GM10248 (cell line): ENCODE measurements around the gene CISD3.

Experiments used
- CTCF ChIA-PET: fragments of 300-600 bp; sonication (Branson Sonifier 250); formaldehyde crosslinking; extraction: SDS; loops from one replicate; lab custom pipeline; 2021; ENCODE audit warnings: antibody characterized with exemption; lab: Yijun Ruan, JAX
- POLR2A ChIA-PET: fragments of 350-650 bp; sonication (Branson Sonifier 250); formaldehyde crosslinking; extraction: SDS; loops from one replicate; lab custom pipeline; 2020; ENCODE audit warnings: antibody characterized with exemption; lab: Yijun Ruan, JAX
- DNase-seq: peaks from one replicate; pipeline ENCODE4 v3.0.0; 2012; ENCODE audit errors: extremely low spot score
- TF ChIP-seq, protein P1 (sequence below): IDR thresholded peaks from 2 replicates; pipeline ENCODE4 v1.5.1; 2012; ENCODE audit warnings: mild to moderate bottlenecking, low read depth; ENCODE audit errors: extremely low read depth, missing control alignments, control extremely low read depth

The CISD3 gene

DNA sequence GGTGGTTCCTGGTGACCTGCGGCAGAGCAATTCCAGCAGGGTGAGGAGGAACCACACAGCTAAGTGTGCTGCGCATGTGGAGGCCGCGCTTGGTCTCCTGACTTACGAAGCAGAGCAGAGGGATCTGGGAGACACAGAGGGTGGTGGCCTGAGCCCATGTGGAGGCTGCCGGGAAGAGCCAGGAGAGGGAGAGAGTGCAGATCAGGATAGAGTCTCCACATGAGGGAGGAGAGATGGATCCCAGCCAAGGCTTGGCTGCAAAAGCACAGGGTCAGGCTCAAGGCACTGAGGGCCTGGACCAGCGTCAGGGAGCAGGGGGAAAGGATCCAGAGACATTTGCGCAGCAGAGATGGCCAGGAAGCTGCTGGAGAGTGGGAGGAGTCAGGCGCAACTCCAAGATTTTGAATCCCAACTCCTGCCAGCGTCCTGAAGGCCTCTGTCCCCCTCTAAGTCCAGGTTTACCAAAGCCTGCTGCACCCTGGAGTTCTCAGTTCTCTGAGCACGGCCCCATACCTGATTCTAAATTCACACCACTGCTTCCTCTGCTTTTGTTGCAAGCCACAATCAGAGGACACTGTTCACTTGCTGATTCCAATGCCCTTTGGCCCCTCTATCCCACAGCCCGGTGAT lies 36.3 kb upstream of the CISD3 start:
- POLR2A ChIA-PET: no interaction called here
- no peak for DNase-seq
- CTCF ChIA-PET: interaction anchor here (1.4 to 2.0 kb wide), 3 partner anchors 13 to 29 kb away, joined by 3 to 5 read pairs (median 3); no protein-coding TSS in a partner anchor
- TF ChIP-seq, protein P1, sequence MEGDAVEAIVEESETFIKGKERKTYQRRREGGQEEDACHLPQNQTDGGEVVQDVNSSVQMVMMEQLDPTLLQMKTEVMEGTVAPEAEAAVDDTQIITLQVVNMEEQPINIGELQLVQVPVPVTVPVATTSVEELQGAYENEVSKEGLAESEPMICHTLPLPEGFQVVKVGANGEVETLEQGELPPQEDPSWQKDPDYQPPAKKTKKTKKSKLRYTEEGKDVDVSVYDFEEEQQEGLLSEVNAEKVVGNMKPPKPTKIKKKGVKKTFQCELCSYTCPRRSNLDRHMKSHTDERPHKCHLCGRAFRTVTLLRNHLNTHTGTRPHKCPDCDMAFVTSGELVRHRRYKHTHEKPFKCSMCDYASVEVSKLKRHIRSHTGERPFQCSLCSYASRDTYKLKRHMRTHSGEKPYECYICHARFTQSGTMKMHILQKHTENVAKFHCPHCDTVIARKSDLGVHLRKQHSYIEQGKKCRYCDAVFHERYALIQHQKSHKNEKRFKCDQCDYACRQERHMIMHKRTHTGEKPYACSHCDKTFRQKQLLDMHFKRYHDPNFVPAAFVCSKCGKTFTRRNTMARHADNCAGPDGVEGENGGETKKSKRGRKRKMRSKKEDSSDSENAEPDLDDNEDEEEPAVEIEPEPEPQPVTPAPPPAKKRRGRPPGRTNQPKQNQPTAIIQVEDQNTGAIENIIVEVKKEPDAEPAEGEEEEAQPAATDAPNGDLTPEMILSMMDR: no peak

DNA sequence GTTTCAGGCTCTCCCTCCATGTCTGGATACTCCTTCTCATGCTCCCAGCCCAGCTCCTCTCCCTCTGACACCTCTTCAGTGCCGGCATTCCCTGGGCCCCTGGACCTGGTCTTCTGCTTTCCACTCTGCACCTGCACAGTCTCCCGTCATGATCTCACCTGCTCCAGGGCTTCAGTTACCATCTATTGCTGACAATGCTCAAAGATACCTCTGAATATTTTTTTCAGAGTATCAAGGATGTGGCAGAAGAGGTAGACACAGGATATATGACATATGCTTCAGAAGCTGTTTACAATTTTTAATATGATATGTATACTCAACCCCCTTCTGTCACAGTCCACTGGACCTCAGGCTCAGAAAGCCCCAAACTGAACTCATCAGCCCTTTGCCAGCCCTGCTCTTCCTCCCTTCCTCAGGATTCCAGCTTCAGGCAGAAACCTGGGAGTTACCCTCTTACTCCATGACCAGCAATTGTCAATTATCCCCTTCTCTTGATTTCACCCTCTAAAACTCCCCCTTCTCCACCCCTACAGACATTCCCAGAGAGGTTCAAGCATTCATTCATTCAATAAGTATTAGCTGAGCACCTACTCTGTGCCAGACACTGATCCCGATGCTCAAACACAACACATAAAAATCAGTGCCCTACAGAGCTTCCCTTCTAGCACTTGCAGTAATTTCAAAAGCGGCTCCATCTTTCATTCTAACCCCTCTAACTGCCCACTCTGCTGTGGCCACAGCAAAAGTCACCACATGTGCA lies 32.9 kb upstream of the CISD3 start:
- DNase-seq: no peak
- CTCF ChIA-PET: interaction anchor here (1.0 to 1.8 kb wide), 8 partner anchors 10 to 139 kb away, joined by 3 to 7 read pairs (median 4); no protein-coding TSS in a partner anchor
- POLR2A ChIA-PET: interaction anchor here (0.6 kb wide), 1 partner anchor 972 kb away, joined by 3 read pairs; no protein-coding TSS in a partner anchor
- TF ChIP-seq, protein P1: no peak

DNA sequence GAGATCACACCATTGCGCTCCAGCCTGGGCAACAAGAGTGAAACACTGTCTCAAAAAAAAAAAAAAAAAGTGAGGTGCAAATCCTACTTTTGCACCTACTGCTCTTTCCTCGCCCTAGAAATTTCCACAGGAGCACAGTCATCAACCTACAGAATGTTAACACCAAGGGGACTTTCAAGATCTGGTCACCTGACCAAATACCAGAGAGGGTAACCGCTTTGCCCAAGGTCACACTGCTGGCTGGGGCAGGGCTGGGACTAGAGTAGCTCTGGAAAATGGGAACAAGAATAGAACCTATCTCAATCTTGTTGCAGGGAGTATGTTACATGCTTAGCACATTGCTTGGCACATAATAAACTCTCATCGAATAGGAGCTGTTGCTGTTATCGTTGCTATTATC lies 31.4 kb upstream of the CISD3 start:
- TF ChIP-seq, protein P1: no peak
- POLR2A ChIA-PET: no interaction called here

DNA sequence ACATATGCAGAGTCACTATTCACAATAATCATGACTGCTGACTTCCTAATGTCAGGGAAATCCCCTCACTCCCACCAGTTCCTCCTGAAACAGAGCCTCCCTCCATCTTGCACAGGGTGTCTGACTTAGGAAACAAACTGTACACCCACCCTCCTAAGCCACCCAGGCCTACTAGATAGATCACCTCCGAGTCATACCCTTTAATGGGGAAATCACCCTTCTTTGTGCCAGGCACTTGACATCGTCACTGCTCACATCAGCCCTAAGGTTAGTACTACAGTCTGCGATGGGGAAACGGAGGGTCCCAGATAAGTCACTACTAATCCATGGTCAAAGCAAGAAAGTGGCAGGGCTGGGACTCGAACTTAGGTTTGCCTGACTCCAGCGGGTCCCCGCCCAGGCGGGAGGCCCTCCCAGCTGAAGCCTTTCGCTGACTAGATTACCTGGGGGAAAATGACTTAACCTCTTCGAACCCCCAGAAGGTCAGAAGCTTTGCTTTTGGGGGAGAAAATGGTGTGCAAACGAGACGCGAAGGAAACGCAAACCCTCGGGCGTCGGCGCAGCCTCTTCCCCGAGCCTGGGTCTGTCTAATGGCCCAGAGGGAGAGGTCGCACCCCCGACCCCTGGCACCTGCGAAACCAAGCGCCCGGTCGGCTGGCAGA lies 28.5 kb upstream of the CISD3 start:
- TF ChIP-seq, protein P1: no peak
- DNase-seq: peak; percentile 77
- CTCF ChIA-PET: interaction anchor here (0.7 to 2.1 kb wide), 5 partner anchors 9 to 143 kb away, joined by 3 to 5 read pairs (median 3); no protein-coding TSS in a partner anchor
- POLR2A ChIA-PET: interaction anchor here (0.6 to 1.2 kb wide), 2 partner anchors 21 to 168 kb away, joined by 3 to 5 read pairs; partner anchors contain the start of gene LASP1

More for the DNA sequence above, 31.4 kb upstream of the CISD3 start:
- DNase-seq: no peak
- CTCF ChIA-PET: interaction anchor here (1.4 to 1.7 kb wide), 2 partner anchors 22 to 29 kb away, joined by 4 to 6 read pairs; no protein-coding TSS in a partner anchor

DNA sequence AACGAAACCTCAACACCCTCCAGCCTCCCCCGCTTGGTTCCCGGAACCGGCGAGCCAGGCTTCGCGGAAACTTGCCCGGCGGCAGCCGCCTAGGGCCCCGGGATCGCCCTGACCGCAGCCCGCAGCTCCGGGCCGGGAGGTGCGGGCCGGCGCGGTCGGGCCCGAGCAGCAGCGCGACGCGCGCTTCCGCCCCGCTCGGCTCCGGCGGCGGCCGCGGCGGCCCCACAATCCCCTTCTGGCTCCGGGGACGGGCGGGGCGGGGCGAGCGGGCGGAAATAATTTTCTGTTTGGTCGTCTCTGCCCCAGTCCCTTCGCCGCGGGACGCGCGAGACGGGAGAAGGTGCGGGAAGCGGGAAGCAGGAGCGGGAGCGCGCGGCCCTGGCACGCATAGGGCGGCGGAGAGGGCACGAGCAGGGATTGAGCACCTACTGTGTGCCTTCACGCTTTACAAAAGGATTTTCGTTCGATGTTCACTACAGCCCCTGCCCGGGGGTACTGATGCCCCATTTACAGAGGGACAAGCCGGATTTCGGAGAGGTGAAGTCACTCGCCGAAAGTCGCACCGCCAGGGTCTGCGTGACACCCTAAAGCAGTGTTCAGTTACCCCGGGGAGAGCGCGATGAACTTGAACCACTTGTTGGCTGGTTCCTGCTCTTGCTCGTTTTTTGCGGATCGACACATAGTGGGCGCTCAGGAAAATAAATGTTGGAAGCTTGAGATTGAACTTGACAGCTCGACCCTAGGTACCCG lies 27.8 kb upstream of the CISD3 start:
- TF ChIP-seq, protein P1: no peak
- ChIA-PET CTCF (interaction anchor here (1.5 kb wide), 1 partner anchor 10 kb away, joined by 3 read pairs; no protein-coding TSS in a partner anchor), POLR2A (interaction anchor here (1.2 kb wide), 1 partner anchor 167 kb away, joined by 3 read pairs; the partner anchor contains the start of gene LASP1)
- DNase-seq: peak; percentile 79
